K562 (cell line): ENCODE data around the gene CKLF. TPM values are rescaled to one million over a fixed set of nuclear protein-coding genes. Genes with fewer than 3 reads are reported as not detected.
A peak's percentile ranks its signal among the peaks of the same experiment; 100 is the strongest.

ENCODE experiments used
- DACH1 ChIP-seq: fragments of 450-650 bp; IDR thresholded peaks from 2 replicates; pipeline ENCODE4 v1.6.1; 2018; ENCODE audit not compliant: partially characterized antibody
- HIVEP1 ChIP-seq: fragments of 250-450 bp; sonication (Bioruptor Pico); IDR thresholded peaks from 2 replicates; pipeline ENCODE4 v1.4.0; 2020; ENCODE audit warnings: mild to moderate bottlenecking
- MLX ChIP-seq, 2 experiments: fragments of 450-650 bp in 1 of 2; sonication (generic) in 1 of 2; formaldehyde crosslinking; conservative IDR thresholded peaks; 2 replicates each; pipeline versions ENCODE4 v1.4.0 to v1.8.1; 2020 to 2022; ENCODE audit warnings: mild to moderate bottlenecking in 1 of 2, missing genetic modification reagents in 1 of 2
- OTX1 ChIP-seq: fragments of 450-650 bp; formaldehyde crosslinking; IDR thresholded peaks from 2 replicates; pipeline ENCODE4 v1.4.0; 2022; ENCODE audit warnings: mild to moderate bottlenecking
- PHF21A ChIP-seq: fragments of 450-650 bp; IDR thresholded peaks from 2 replicates; pipeline ENCODE4 v1.6.1; 2017; ENCODE audit warnings: low read depth, borderline replicate concordance
- PRPF4 ChIP-seq: fragments of 200-400 bp; formaldehyde crosslinking; IDR thresholded peaks from one replicate; pipeline ENCODE4 v1.6.1; 2017; ENCODE audit warnings: low read length, low read depth, mild to moderate bottlenecking; ENCODE audit not compliant: insufficient read depth, poor library complexity, severe bottlenecking
- REST ChIP-seq, 2 experiments: fragments of 450-650 bp; formaldehyde crosslinking in 1 of 2; IDR thresholded peaks; 2 replicates each; pipeline versions ENCODE4 v1.4.0 to v1.6.1; 2014 to 2020; ENCODE audit warnings: mild to moderate bottlenecking in 2 of 2, borderline replicate concordance in 1 of 2, low read depth in 1 of 2
- ZBTB40 ChIP-seq, 2 experiments: fragments of 450-650 bp in 1 of 2; sonication (generic) in 1 of 2; formaldehyde crosslinking in 1 of 2; IDR thresholded peaks; 2 replicates each; pipeline versions ENCODE4 v1.7.1 to v1.9.0; 2016 to 2022; ENCODE audit warnings: inconsistent platforms in 1 of 2, mild to moderate bottlenecking in 1 of 2, missing genetic modification reagents in 1 of 2
- ZNF184 ChIP-seq: sonication (generic); formaldehyde crosslinking; IDR thresholded peaks from 2 replicates; pipeline ENCODE4 v1.5.0; 2020; ENCODE audit warnings: missing genetic modification reagents
- polyA plus RNA-seq, 8 experiments: library from polyadenylated mRNA; depleted of rRNA in 4 of 8; stranded (reverse) in 5 of 8; unstranded in 3 of 8; fragments of >200 nt; fragmentation: Nextera tagmentation in 2 of 8; fragmentation: Illumina TruSeq in 1 of 8; extraction: Ambion mirVana in 2 of 8; extraction: Trizol in 1 of 8; gene quantifications; 2 replicates each; pipeline versions ENCODE4 v1.2.1 to v1.2.3, GENCODE V29; 2011 to 2014; ENCODE audit warnings: inconsistent platforms in 1 of 8, missing spikeins in 1 of 8
- total RNA-seq, 7 experiments: library from RNA; depleted of rRNA in 6 of 7; stranded (reverse); fragments of >200 nt in 6 of 7; fragmentation: Illumina TruSeq in 2 of 7; extraction: Trizol in 2 of 7; gene quantifications; 2 replicates each; pipeline versions ENCODE4 v1.2.1 to v1.2.3, GENCODE V29; 2011 to 2021; ENCODE audit warnings: low replicate concordance in 1 of 7

CKLF gene
- total and polyA plus RNA-seq, 9 of the 15 experiments (the other 6 are each of a cell fraction or from before 2014, with no cell fraction given): 84.8 to 322 (median 118) TPM

GRCh38 chr16:66534376-66534799 lies 18.0 kb upstream of the CKLF start (continued):
- TF ChIP-seq REST (IDR thresholded peaks at IDR 0.05; ENCODE audit: borderline replicate concordance) (no peak), REST (CRISPR knock-in tag; IDR thresholded peaks at IDR 0.05; ENCODE audit: low read depth) (no peak), ZNF184 (CRISPR knock-in tag) (no peak), OTX1 (CRISPR knock-in tag) (no peak), DACH1 (no peak), HIVEP1 (CRISPR knock-in tag) (no peak), PRPF4 (no peak), MLX (CRISPR knock-in tag; conservative IDR thresholded peaks at IDR 0.05) (no peak), ZBTB40 (IDR thresholded peaks at IDR 0.05) (no peak), ZBTB40 (CRISPR knock-in tag; IDR thresholded peaks at IDR 0.05) (no peak), PHF21A (0 out of 2 replicates have a peak, but pooled peaks have one; percentile 32)
